Activated T-cell treated with anti-CD3 and anti-CD28 coated beads, Interleukin-2, amount 50 U/mL, for 24 hours (primary cell): ENCODE measurements around the gene GAS5.
"Not testable (repeated sequence)": the region's sequence is repeated elsewhere in the genome, so short reads cannot be mapped to it uniquely, and the experiment has no call there.

ENCODE experiments used
- DNase-seq: peaks from one replicate; pipeline ENCODE4 v3.0.0-alpha.2; 2020
- H3K27ac Mint-ChIP-seq: 2 replicates; pipeline ENCODE4 v1.8.0; 2020; ENCODE audit warnings: mild to moderate bottlenecking, mixed read lengths
- H3K27me3 Mint-ChIP-seq: 2 replicates; pipeline ENCODE4 v1.8.0; 2020; ENCODE audit warnings: mixed read lengths
- H3K36me3 Mint-ChIP-seq: 2 replicates; pipeline ENCODE4 v1.8.0; 2020; ENCODE audit warnings: low read depth, mixed read lengths
- H3K4me1 Mint-ChIP-seq: 2 replicates; pipeline ENCODE4 v1.8.0; 2020; ENCODE audit warnings: low read depth, mixed read lengths
- H3K4me3 Mint-ChIP-seq: 2 replicates; pipeline ENCODE4 v1.8.0; 2020; ENCODE audit warnings: mild to moderate bottlenecking, moderate library complexity, mixed read lengths
- H3K9me3 Mint-ChIP-seq: 2 replicates; pipeline ENCODE4 v1.8.0; 2020; ENCODE audit warnings: mixed read lengths

Gene GAS5

GRCh38 chr1:173863224-173864161, 4.3 kb downstream of the GAS5 start:
- peaks cover 84% of the 10 kb centered on the region for H3K36me3 Mint-ChIP-seq
- no peaks in the 10 kb centered on the region for H3K27me3 Mint-ChIP-seq
- H3K4me1 Mint-ChIP-seq: peaks cover 33% of the 10 kb centered on the region

GRCh38 chr1:173862769-173863223, 5.0 kb downstream of the GAS5 start:
- H3K27me3 Mint-ChIP-seq: no peaks in the 10 kb centered on the region
- peak overlapping the region; percentile 97 for H3K4me3 Mint-ChIP-seq
- no peaks in the 10 kb centered on the region for H3K9me3 Mint-ChIP-seq
- peaks cover 88% of the 10 kb centered on the region for H3K36me3 Mint-ChIP-seq
- peak overlapping the region; percentile 100 for H3K27ac Mint-ChIP-seq
- peak; percentile 45 for DNase-seq
- peaks cover 33% of the 10 kb centered on the region for H3K4me1 Mint-ChIP-seq

More at GRCh38 chr1:173863224-173864161, 4.3 kb downstream of the GAS5 start:
- peak overlapping the region; percentile 97 for H3K4me3 Mint-ChIP-seq
- no peaks in the 10 kb centered on the region for H3K9me3 Mint-ChIP-seq
- DNase-seq: no peak
- H3K27ac Mint-ChIP-seq: peak overlapping the region; percentile 100

GRCh38 chr1:173862146-173862768, 5.5 kb downstream of the GAS5 start:
- peak; percentile 74 for DNase-seq
- H3K27me3 Mint-ChIP-seq, H3K9me3 Mint-ChIP-seq: not testable (repeated sequence)
- H3K36me3 Mint-ChIP-seq: peaks cover 88% of the 10 kb centered on the region
- peak overlapping the region; percentile 100 for H3K27ac Mint-ChIP-seq
- peak overlapping the region; percentile 97 for H3K4me3 Mint-ChIP-seq
- peaks cover 33% of the 10 kb centered on the region for H3K4me1 Mint-ChIP-seq

GRCh38 chr1:173861731-173862145, 6.1 kb downstream of the GAS5 start:
- peaks cover 33% of the 10 kb centered on the region for H3K4me1 Mint-ChIP-seq
- peak overlapping the region; percentile 100 for H3K27ac Mint-ChIP-seq
- H3K27me3 Mint-ChIP-seq: no peaks in the 10 kb centered on the region
- H3K9me3 Mint-ChIP-seq: no peaks in the 10 kb centered on the region
- H3K4me3 Mint-ChIP-seq: peak overlapping the region; percentile 97
- H3K36me3 Mint-ChIP-seq: peaks cover 87% of the 10 kb centered on the region
- peak; percentile 69 for DNase-seq

DNA sequence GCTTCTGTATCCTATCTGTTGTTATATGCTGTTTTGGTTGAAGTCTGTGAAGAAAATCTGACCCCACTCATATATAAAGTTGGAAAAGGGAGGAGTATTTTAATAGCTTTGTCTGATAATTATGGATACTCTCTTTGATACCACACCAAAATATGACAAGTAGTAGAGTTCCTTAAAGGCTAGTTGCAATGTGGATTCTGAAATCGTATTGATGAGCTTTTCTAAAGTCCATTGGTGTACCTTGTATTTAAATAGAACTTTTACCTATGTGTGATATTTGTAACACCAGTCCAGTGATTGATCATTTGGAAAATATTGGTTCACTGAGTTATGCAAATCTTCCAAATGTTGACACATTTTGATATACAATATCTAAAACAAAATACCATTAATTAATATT, 7.7 kb downstream of the GAS5 start:
- peak overlapping the region; percentile 100 for H3K27ac Mint-ChIP-seq
- H3K27me3 Mint-ChIP-seq: no peaks in the 10 kb centered on the region
- no peak for DNase-seq
- H3K9me3 Mint-ChIP-seq: no peaks in the 10 kb centered on the region
- peaks cover 19% of the 10 kb centered on the region for H3K4me1 Mint-ChIP-seq
- peaks cover 86% of the 10 kb centered on the region for H3K36me3 Mint-ChIP-seq
- peak overlapping the region; percentile 97 for H3K4me3 Mint-ChIP-seq

DNA sequence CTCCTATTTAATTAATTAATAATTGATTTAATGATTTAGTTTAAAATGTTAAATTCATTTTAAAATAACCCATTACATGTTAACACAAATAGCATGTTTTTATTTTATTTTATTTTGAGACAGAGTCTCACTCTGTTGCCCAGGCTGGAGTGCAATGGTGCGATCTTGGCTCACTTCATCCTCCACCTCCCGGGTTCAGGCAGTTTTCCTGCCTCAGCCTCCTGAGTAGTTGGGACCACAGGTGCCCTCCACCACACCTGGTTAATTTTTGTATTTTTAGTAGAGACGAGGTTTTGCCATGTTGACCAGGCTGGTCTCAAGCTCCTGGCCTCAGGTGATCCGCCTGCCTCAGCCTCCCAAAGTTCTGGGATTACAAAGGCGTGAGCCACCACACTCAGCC, 8.2 kb downstream of the GAS5 start:
- peak overlapping the region; percentile 67 for H3K27ac Mint-ChIP-seq
- peaks cover 16% of the 10 kb centered on the region for H3K4me1 Mint-ChIP-seq
- H3K4me3 Mint-ChIP-seq, H3K9me3 Mint-ChIP-seq, H3K27me3 Mint-ChIP-seq, DNase-seq: not testable (repeated sequence)
- H3K36me3 Mint-ChIP-seq: peaks cover 86% of the 10 kb centered on the region

GRCh38 chr1:173857363-173857917, 10.3 kb downstream of the GAS5 start:
- Mint-ChIP-seq H3K27ac (peak overlapping the region; percentile 84), H3K36me3 (peaks cover 85% of the 10 kb centered on the region), H3K9me3 (no peaks in the 10 kb centered on the region), H3K4me1 (peaks cover 3% of the 10 kb centered on the region), H3K27me3 (no peaks in the 10 kb centered on the region), H3K4me3 (no peak overlapping the region)
- DNase-seq: no peak

GRCh38 chr1:173856903-173857302, 10.9 kb downstream of the GAS5 start:
- Mint-ChIP-seq H3K27me3 (no peaks in the 10 kb centered on the region), H3K36me3 (peaks cover 84% of the 10 kb centered on the region), H3K4me1 (peaks cover 1% of the 10 kb centered on the region), H3K27ac (no peak overlapping the region), H3K9me3 (no peaks in the 10 kb centered on the region), H3K4me3 (no peak overlapping the region)
- DNase-seq: no peak

DNA sequence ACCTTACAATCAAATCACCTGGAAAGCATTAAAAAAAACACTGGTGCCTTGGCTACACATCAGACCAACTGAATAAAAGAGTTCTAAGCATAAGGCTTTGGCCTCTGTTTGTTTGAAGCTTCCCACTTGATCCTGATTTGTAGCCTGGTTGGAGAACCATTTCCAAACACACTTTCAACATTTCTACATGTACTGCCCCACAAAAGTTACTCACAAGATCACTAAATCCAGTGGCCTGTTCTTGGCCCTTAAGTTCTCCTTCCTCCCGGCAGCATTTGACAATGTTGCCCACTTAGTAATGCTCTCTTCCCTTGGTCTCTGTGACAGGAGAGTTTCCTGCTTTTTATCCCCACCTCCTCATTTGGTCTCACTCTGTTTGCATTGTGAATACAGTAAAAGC, 11.8 kb downstream of the GAS5 start:
- peak overlapping the region; percentile 53 for H3K27ac Mint-ChIP-seq
- no peaks in the 10 kb centered on the region for H3K9me3 Mint-ChIP-seq
- H3K36me3 Mint-ChIP-seq: peaks cover 87% of the 10 kb centered on the region
- H3K4me1 Mint-ChIP-seq: no peaks in the 10 kb centered on the region
- no peaks in the 10 kb centered on the region for H3K27me3 Mint-ChIP-seq
- H3K4me3 Mint-ChIP-seq: no peak overlapping the region
- DNase-seq: no peak

DNA sequence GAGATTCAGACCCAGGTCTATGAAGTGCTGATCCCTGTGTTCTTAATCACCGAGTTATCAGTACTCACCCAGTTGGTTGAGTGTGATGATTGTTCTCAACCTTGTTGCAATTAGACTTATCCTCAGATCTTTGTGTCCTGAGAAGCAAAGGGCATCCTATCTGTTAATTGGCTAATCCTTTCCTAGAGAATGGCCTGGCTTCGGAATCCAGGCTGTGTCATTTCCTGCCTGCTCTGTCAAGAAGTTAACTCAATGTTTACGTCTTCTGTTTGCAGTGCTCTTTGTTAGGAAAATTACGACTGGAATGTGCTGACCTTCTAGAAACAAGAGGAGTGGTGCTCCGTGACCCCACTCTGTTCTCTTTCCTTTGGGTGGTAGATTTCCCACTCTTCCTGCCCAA, 14.7 kb downstream of the GAS5 start:
- H3K27me3 Mint-ChIP-seq: no peaks in the 10 kb centered on the region

GRCh38 chr1:173852105-173852504, 15.7 kb downstream of the GAS5 start:
- H3K4me1 Mint-ChIP-seq: no peaks in the 10 kb centered on the region
- no peaks in the 10 kb centered on the region for H3K9me3 Mint-ChIP-seq

More for the DNA sequence above, 14.7 kb downstream of the GAS5 start:
- Mint-ChIP-seq H3K4me3 (no peak overlapping the region), H3K4me1 (no peaks in the 10 kb centered on the region), H3K27ac (peak overlapping the region; percentile 32), H3K9me3 (no peaks in the 10 kb centered on the region), H3K36me3 (peaks cover 87% of the 10 kb centered on the region)
- DNase-seq: no peak

DNA sequence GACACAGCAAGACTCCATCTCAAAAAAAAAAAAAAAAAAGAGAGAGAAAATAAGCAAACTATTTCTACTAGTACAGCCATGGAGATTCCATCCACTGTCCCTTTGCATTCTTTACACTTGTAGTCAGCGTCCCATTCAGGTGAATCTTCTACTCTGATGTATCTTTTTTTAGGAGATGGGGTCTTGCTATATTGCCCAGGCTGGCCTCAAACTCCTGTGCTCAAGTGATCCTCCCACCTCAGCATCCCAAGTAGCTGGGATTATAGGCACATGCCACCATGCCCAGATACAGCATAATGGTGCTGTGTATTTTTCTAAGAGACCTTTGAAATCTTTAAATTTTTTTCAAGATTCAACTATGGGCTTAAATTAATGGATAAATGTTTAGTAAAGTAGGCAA, 35.0 kb downstream of the GAS5 start:
- Mint-ChIP-seq H3K4me3 (no peak overlapping the region), H3K36me3 (peaks cover 75% of the 10 kb centered on the region), H3K27me3 (no peaks in the 10 kb centered on the region), H3K27ac (no peak overlapping the region), H3K4me1 (peaks cover 8% of the 10 kb centered on the region), H3K9me3 (no peaks in the 10 kb centered on the region)
- DNase-seq: no peak

More at GRCh38 chr1:173852105-173852504, 15.7 kb downstream of the GAS5 start:
- Mint-ChIP-seq H3K27me3 (no peaks in the 10 kb centered on the region), H3K4me3 (no peak overlapping the region), H3K27ac (no peak overlapping the region), H3K36me3 (peaks cover 85% of the 10 kb centered on the region)
- no peak for DNase-seq

- H3K27ac Mint-ChIP-seq: peak overlapping the region; percentile 63
- H3K36me3 Mint-ChIP-seq: peaks cover 73% of the 10 kb centered on the region
- H3K4me1 Mint-ChIP-seq: peaks cover 36% of the 10 kb centered on the region
- no peaks in the 10 kb centered on the region for H3K9me3 Mint-ChIP-seq
- H3K4me3 Mint-ChIP-seq: peak overlapping the region; percentile 97
- DNase-seq: no peak
- H3K27me3 Mint-ChIP-seq: no peaks in the 10 kb centered on the region
Measured at GRCh38 chr1:173827611-173828010, 40.2 kb downstream of the GAS5 start.

- H3K9me3 Mint-ChIP-seq: no peaks in the 10 kb centered on the region
- H3K36me3 Mint-ChIP-seq: peaks cover 72% of the 10 kb centered on the region
- no peaks in the 10 kb centered on the region for H3K27me3 Mint-ChIP-seq
- H3K4me3 Mint-ChIP-seq: peak within 1 kb of the TSS; percentile 97
- H3K4me1 Mint-ChIP-seq: peaks cover 60% of the 10 kb centered on the region
- peak; percentile 91 for DNase-seq
- H3K27ac Mint-ChIP-seq: peak within 1 kb of the TSS; percentile 100
Measured at GRCh38 chr1:173824315-173825081, 43.3 kb downstream of the GAS5 start, which contains the start of the genes CENPL and DARS2. CENPL (minus strand) TSS chr1:173824883; CDS start chr1:173811299, 13,584 bp downstream. DARS2 (plus strand) TSS chr1:173824673; CDS start chr1:173825230, 557 bp downstream.
